HepG2 (cell line): ENCODE measurements around the gene SNX13. TPM values are rescaled to one million over a fixed set of nuclear protein-coding genes. Genes with fewer than 3 reads are reported as not detected.

ENCODE experiments used
- ATAC-seq: fragments of 200-7000 bp; cut with Tn5 transposase; 3 replicates; pipeline ENCODE4 v1.9.1; 2020; ENCODE audit warnings: mild to moderate bottlenecking, moderate library complexity
- BruUV-seq: library from RNA; stranded (reverse); fragments of 400-500 nt; replicated peaks from 2 replicates; lab custom pipeline; 2021; lab: Mats Ljungman, UMichigan
- CTCF ChIA-PET: fragments of 300-600 bp; formaldehyde crosslinking; extraction: SDS; loops from one replicate; lab custom pipeline; 2021; ENCODE audit warnings: low total read pairs, inconsistent platforms, low intra/inter-chr PET ratio; lab: Yijun Ruan, JAX
- POLR2A ChIA-PET: fragments of 350-600 bp; sonication (Branson Sonifier 250); formaldehyde crosslinking; loops from one replicate; lab custom pipeline; 2020; ENCODE audit warnings: antibody characterized with exemption, inconsistent platforms; lab: Yijun Ruan, JAX
- DNase-seq: peaks from one replicate; pipeline ENCODE4 v3.0.0-alpha.2; 2015; ENCODE audit warnings: low spot score
- FAIRE-seq: peaks from 3 replicates; lab custom pipeline; 2011; peaks lifted over from hg19 to GRCh38; lab: Jason Lieb, UNC
- H2AFZ ChIP-seq: one replicate; pipeline ENCODE4 v1.6.1; 2011; ENCODE audit warnings: low read length, inconsistent platforms
- H3K27ac ChIP-seq: fragments of 300-600 bp; 3 replicates; pipeline ENCODE4 v1.8.0; 2011; ENCODE audit warnings: mixed run types, mild to moderate bottlenecking, mixed read lengths, low read length, inconsistent platforms; ENCODE audit not compliant: insufficient read depth; ENCODE audit errors: extremely low read length
- H3K27me3 ChIP-seq, 2 experiments: fragments of 200-600 bp in 1 of 2; 2 replicates in 1 of 2; 3 replicates in 1 of 2; pipeline versions ENCODE4 v1.6.0 to v1.8.0; 2011; ENCODE audit warnings: low read length in 2 of 2, mild to moderate bottlenecking in 2 of 2, moderate library complexity in 2 of 2, inconsistent platforms in 1 of 2; ENCODE audit not compliant: insufficient read depth in 2 of 2, control insufficient read depth in 1 of 2
- H3K36me3 ChIP-seq, 2 experiments: fragments of 200-600 bp in 1 of 2; replicated peaks in 1 of 2; 2 replicates in 1 of 2; 3 replicates in 1 of 2; pipeline versions ENCODE4 v1.5.1 to v1.8.0; 2011; ENCODE audit warnings: low read length in 2 of 2, inconsistent platforms in 1 of 2; ENCODE audit not compliant: insufficient read depth in 2 of 2, control insufficient read depth in 1 of 2
- H3K4me1 ChIP-seq: 2 replicates; pipeline ENCODE4 v1.5.1; 2012; ENCODE audit warnings: low read length, inconsistent platforms; ENCODE audit not compliant: insufficient read depth
- H3K4me2 ChIP-seq: 2 replicates; pipeline ENCODE4 v1.6.0; 2011; ENCODE audit warnings: low read depth, low read length, inconsistent platforms
- H3K4me3 ChIP-seq, 3 experiments: fragments of 200-600 bp in 1 of 3; sonication (generic), shearing (Covaris generic) in 1 of 3; replicated peaks in 1 of 3; 2 replicates each; pipeline ENCODE4 v1.5.1; 2011 to 2016; ENCODE audit warnings: low read length in 3 of 3, inconsistent platforms in 2 of 3, low read depth in 2 of 3, mild to moderate bottlenecking in 2 of 3, control low read depth in 1 of 3, mixed read lengths in 1 of 3; ENCODE audit not compliant: insufficient read depth in 1 of 3
- H3K79me2 ChIP-seq: one replicate; pipeline ENCODE4 v1.6.1; 2011; ENCODE audit warnings: low read length, inconsistent platforms; ENCODE audit not compliant: insufficient read depth
- H3K9ac ChIP-seq: 2 replicates; pipeline ENCODE4 v1.6.0; 2011; ENCODE audit warnings: mild to moderate bottlenecking, low read depth, low read length, inconsistent platforms; ENCODE audit not compliant: insufficient read depth
- H3K9me3 ChIP-seq: 2 replicates; pipeline ENCODE4 v1.5.1; 2012; ENCODE audit warnings: mild to moderate bottlenecking, low read length
- H4K20me1 ChIP-seq: 2 replicates; pipeline ENCODE4 v1.6.0; 2011; ENCODE audit warnings: inconsistent platforms, mild to moderate bottlenecking, low read length, moderate library complexity; ENCODE audit not compliant: insufficient read depth
- CERS6 ChIP-seq: sonication (generic); formaldehyde crosslinking; IDR thresholded peaks from 2 replicates; pipeline ENCODE4 v1.5.0; 2020; ENCODE audit warnings: missing genetic modification reagents
- GMEB1 ChIP-seq: sonication (generic); formaldehyde crosslinking; IDR thresholded peaks from 2 replicates; pipeline ENCODE4 v1.5.1; 2020; ENCODE audit warnings: missing genetic modification reagents, mild to moderate bottlenecking, borderline replicate concordance
- IRX3 ChIP-seq: sonication (generic); formaldehyde crosslinking; IDR thresholded peaks from 2 replicates; pipeline ENCODE4 v1.8.1; 2023; ENCODE audit warnings: mild to moderate bottlenecking, low read depth, missing genetic modification reagents, borderline replicate concordance
- MBNL3 ChIP-seq: fragments of 250-450 bp; sonication (Bioruptor Pico); conservative IDR thresholded peaks from 2 replicates; pipeline ENCODE4 v1.8.0; 2022; ENCODE audit warnings: mild to moderate bottlenecking, inconsistent platforms
- NFE2 ChIP-seq: sonication (generic); formaldehyde crosslinking; IDR thresholded peaks from 2 replicates; pipeline ENCODE4 v1.4.0; 2020; ENCODE audit warnings: missing genetic modification reagents
- RARA ChIP-seq: IDR thresholded peaks from 2 replicates; pipeline ENCODE4 v1.6.1; 2016; ENCODE audit warnings: missing genetic modification reagents, missing compliant biosample characterization
- RARG ChIP-seq: sonication (generic); formaldehyde crosslinking; IDR thresholded peaks from 2 replicates; pipeline ENCODE4 v1.4.0; 2020; ENCODE audit warnings: low read depth, mild to moderate bottlenecking, missing genetic modification reagents
- SPEN ChIP-seq: sonication (generic); formaldehyde crosslinking; IDR thresholded peaks from 2 replicates; pipeline ENCODE4 v1.5.1; 2020; ENCODE audit warnings: low read depth, mild to moderate bottlenecking, missing genetic modification reagents
- STAT5B ChIP-seq: sonication (generic); formaldehyde crosslinking; IDR thresholded peaks from 2 replicates; pipeline ENCODE4 v1.4.0; 2020; ENCODE audit warnings: missing genetic modification reagents
- TFDP2 ChIP-seq: sonication (generic); formaldehyde crosslinking; IDR thresholded peaks from 2 replicates; pipeline ENCODE4 v1.4.0; 2020; ENCODE audit warnings: missing genetic modification reagents
- ZKSCAN1 ChIP-seq: fragments of 150-350 bp; IDR thresholded peaks from 2 replicates; pipeline ENCODE4 v1.6.1; 2014; ENCODE audit warnings: low read length
- ZNF572 ChIP-seq: sonication (generic); formaldehyde crosslinking; IDR thresholded peaks from 2 replicates; pipeline ENCODE4 v1.5.1; 2020; ENCODE audit warnings: mild to moderate bottlenecking, missing genetic modification reagents
- ZNF576 ChIP-seq: sonication (generic); formaldehyde crosslinking; IDR thresholded peaks from 2 replicates; pipeline ENCODE4 v1.4.0; 2020; ENCODE audit warnings: mild to moderate bottlenecking, missing genetic modification reagents
- ZNF615 ChIP-seq: sonication (generic); formaldehyde crosslinking; IDR thresholded peaks from 2 replicates; pipeline ENCODE4 v1.5.0; 2020; ENCODE audit warnings: mild to moderate bottlenecking, missing genetic modification reagents, borderline replicate concordance
- ZXDC ChIP-seq: sonication (generic); formaldehyde crosslinking; IDR thresholded peaks from 2 replicates; pipeline ENCODE4 v1.5.0; 2020; ENCODE audit warnings: mild to moderate bottlenecking, missing genetic modification reagents
- WGBS: methylation state at CpG from one replicate; pipeline ENCODE4 v1.1.6; 2017; ENCODE audit warnings: low lambda C conversion rate; 5-methylcytosine and 5-hydroxymethylcytosine counted together
- in situ Hi-C: cut with HindIII; loops from 2 replicates; pipeline ENCODE4 v1.10.0; 2017; ENCODE audit warnings: low pct_unique_long_range_greater_than_20kb; ENCODE audit not compliant: extremely low pct_ligation_motif_present
- intact Hi-C: fragments of 100-400 bp; cut with micrococcal nuclease; formaldehyde crosslinking; loops from one replicate; pipeline ENCODE4 v1.10.0; 2022; ENCODE audit not compliant: unreplicated experiment
- polyA plus RNA-seq, 8 experiments: library from polyadenylated mRNA; depleted of rRNA in 3 of 8; stranded (reverse) in 7 of 8; unstranded in 1 of 8; fragments of >200 nt; fragmentation: Illumina TruSeq in 4 of 8; extraction: Trizol in 4 of 8; gene quantifications; 2 replicates each; pipeline versions ENCODE4 v1.2.1 to v1.2.3, GENCODE V29; 2011 to 2016; ENCODE audit warnings: low read depth in 4 of 8, missing spikeins in 1 of 8, mixed read lengths in 1 of 8; ENCODE audit not compliant: insufficient read depth in 1 of 8
- total RNA-seq, 5 experiments: library from RNA; depleted of rRNA; stranded (reverse); fragments of >200 nt; fragmentation: Illumina TruSeq; extraction: Trizol; gene quantifications; 2 replicates each; pipeline ENCODE4 v1.2.3, GENCODE V29; 2016; ENCODE audit warnings: low read depth in 1 of 5

Gene SNX13
- total and polyA plus RNA-seq, 2 of the 13 experiments (the other 11 are each of a cell fraction or from before 2014, with no cell fraction given): 14.3 to 32.3 TPM

- TF ChIP-seq GMEB1: no peak
- TF ChIP-seq ZXDC (CRISPR knock-in tag): no peak
Measured at GRCh38 chr7:17957871-17958270, 17.6 kb upstream of the SNX13 start (continued).

GRCh38 chr7:17952387-17952786 lies 12.1 kb upstream of the SNX13 start:
- intact Hi-C loops: no loop called here
- ChIA-PET CTCF (no interaction called here), POLR2A (no interaction called here)
- TF ChIP-seq IRX3 (CRISPR knock-in tag) (no peak), ZNF576 (CRISPR knock-in tag) (no peak), RARG (CRISPR knock-in tag) (no peak), RARA (CRISPR knock-in tag) (no peak), CERS6 (CRISPR knock-in tag) (no peak), STAT5B (CRISPR knock-in tag) (no peak), ZNF615 (CRISPR knock-in tag) (no peak), NFE2 (CRISPR knock-in tag) (no peak), SPEN (CRISPR knock-in tag) (no peak), TFDP2 (CRISPR knock-in tag) (no peak), MBNL3 (CRISPR knock-in tag) (no peak), ZNF572 (CRISPR knock-in tag) (no peak), ZKSCAN1 (no peak)

More at GRCh38 chr7:17952387-17952786, 12.1 kb upstream of the SNX13 start:
- FAIRE-seq (no peak), ATAC-seq (no peak), DNase-seq (no peak)
- 36% methylated on average over 2 of the region's 2 CpGs for WGBS
- Histone ChIP-seq H3K27me3 (no peaks in the 10 kb centered on the region; a peak in 1 of 5 replicates), H3K9me3 (no peaks in the 10 kb centered on the region), H3K4me2 (no peak overlapping the region), H3K9ac (no peak overlapping the region), H3K4me1 (no peaks in the 10 kb centered on the region), H3K79me2 (no peaks in the 10 kb centered on the region), H3K4me3 (no peak overlapping the region), H3K36me3 (no peaks in the 10 kb centered on the region), H3K27ac (no peak overlapping the region), H4K20me1 (no peaks in the 10 kb centered on the region), H2AFZ (no peak overlapping the region)
- no TSS peak for BruUV-seq
- in situ Hi-C loops: no loop called here
